Ascending aorta (tissue), 2 donors: ENCODE data around the gene INO80E. TPM values are rescaled to one million over a fixed set of nuclear protein-coding genes. Genes with fewer than 3 reads are reported as not detected.

ENCODE experiments used
- DNase-seq, 2 donors: peaks; one replicate each; pipeline ENCODE4 v3.0.0-alpha.2; 2019; ENCODE audit warnings: low spot score in 2 of 2
- H3K27ac ChIP-seq, 2 donors: fragments of 200-600 bp; sonication (generic); one replicate each; pipeline ENCODE4 v1.5.1; 2016 to 2017; ENCODE audit warnings: mild to moderate bottlenecking in 1 of 2
- H3K27me3 ChIP-seq: fragments of 200-600 bp; sonication (generic); one replicate; pipeline ENCODE4 v1.5.1; 2017
- H3K36me3 ChIP-seq, 2 donors: fragments of 200-600 bp; sonication (generic); one replicate each; pipeline ENCODE4 v1.5.1; 2016
- H3K4me1 ChIP-seq, 2 donors: fragments of 200-600 bp; sonication (generic); one replicate each; pipeline ENCODE4 v1.5.1; 2016 to 2017; ENCODE audit warnings: mild to moderate bottlenecking in 1 of 2
- H3K4me3 ChIP-seq, 2 donors: fragments of 200-600 bp; sonication (generic); one replicate each; pipeline ENCODE4 v1.5.1; 2016 to 2017; ENCODE audit warnings: mild to moderate bottlenecking in 1 of 2
- H3K9me3 ChIP-seq, 2 donors: fragments of 200-600 bp; sonication (generic); one replicate each; pipeline ENCODE4 v1.5.1; 2016
- intact Hi-C: fragments of 100-400 bp; cut with DNase I; formaldehyde crosslinking; loops from one replicate; pipeline ENCODE4 v1.15.1; 2023
- total RNA-seq: library from RNA; depleted of rRNA; stranded (reverse); fragments of >200 nt; gene quantifications from one replicate; pipeline ENCODE4 v1.1.0, GENCODE V29; 2016
- TF ChIP-seq, protein P1 (sequence below), 3 experiments: fragments of 200-600 bp in 2 of 3; fragments of 450-650 bp in 1 of 3; sonication (generic) in 2 of 3; IDR thresholded peaks; one replicate each; pipeline ENCODE4 v1.5.1; 2016 to 2019; ENCODE audit warnings: antibody characterized with exemption in 3 of 3, mild to moderate bottlenecking in 1 of 3, moderate library complexity in 1 of 3

Gene INO80E
- total RNA-seq, 1 donor from 2014 or later = 44.1 TPM

DNA sequence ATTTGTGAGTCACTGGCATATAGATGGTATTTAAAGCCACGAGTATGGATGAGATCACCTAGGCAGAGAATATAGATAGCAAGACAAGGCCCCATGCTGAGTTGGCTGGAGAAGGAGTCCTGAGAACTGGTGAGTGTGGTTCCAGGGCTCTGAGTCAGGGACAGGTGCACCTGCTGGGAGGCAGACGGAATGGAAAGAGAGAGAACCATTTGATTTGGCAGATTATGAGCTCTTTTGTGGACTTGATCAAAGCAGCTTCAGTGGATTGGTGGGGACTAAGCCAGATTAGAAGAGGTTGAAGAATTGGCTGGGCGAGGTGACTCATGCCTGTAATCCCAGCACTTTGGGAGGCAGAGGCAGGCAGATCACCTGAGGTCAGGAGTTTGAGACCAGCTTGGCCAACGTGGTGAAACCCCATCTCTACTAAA lies 22.7 kb downstream of the INO80E start:
- Histone ChIP-seq H3K4me1 (no peaks in the 10 kb centered on the region), H3K36me3 (no peaks in the 10 kb centered on the region), H3K27me3 (no peaks in the 10 kb centered on the region), H3K4me3 (no peak overlapping the region), H3K27ac (no peak overlapping the region), H3K9me3 (no peaks in the 10 kb centered on the region)
- intact Hi-C loops = no loop called here
- DNase-seq = no peak
- TF ChIP-seq, protein P1, sequence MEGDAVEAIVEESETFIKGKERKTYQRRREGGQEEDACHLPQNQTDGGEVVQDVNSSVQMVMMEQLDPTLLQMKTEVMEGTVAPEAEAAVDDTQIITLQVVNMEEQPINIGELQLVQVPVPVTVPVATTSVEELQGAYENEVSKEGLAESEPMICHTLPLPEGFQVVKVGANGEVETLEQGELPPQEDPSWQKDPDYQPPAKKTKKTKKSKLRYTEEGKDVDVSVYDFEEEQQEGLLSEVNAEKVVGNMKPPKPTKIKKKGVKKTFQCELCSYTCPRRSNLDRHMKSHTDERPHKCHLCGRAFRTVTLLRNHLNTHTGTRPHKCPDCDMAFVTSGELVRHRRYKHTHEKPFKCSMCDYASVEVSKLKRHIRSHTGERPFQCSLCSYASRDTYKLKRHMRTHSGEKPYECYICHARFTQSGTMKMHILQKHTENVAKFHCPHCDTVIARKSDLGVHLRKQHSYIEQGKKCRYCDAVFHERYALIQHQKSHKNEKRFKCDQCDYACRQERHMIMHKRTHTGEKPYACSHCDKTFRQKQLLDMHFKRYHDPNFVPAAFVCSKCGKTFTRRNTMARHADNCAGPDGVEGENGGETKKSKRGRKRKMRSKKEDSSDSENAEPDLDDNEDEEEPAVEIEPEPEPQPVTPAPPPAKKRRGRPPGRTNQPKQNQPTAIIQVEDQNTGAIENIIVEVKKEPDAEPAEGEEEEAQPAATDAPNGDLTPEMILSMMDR (IDR thresholded peaks at IDR 0.05) = no peak

DNA sequence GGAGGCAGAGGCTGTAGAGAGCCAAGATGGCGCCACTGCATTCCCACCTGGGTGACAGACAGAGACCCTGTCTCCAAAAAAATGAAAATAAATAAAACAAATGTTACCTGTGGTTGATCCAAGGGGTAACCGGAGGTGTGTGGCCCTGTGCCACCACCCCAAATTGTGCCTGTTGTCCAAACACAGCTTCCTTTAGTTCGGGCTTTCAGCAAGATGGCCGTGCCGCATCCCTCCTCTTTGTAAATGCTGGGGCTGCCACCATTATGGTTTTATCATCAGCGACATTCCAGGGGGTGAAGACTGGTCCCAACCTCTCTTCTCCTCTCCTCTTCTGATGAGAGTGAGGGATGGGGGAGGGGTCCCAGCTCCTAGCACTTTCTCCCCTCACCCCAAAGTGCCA lies 26.8 kb downstream of the INO80E start, which contains the start of gene C16orf92:
Gene C16orf92 (plus strand): TSS at position 312 of the 400 bp plus-strand sequence. CDS start 143 bp downstream, outside the sequence.
- H3K4me1 ChIP-seq = no peaks in the 10 kb centered on the region
- no peaks in the 10 kb centered on the region for H3K9me3 ChIP-seq
- no peaks in the 10 kb centered on the region for H3K27me3 ChIP-seq
- H3K36me3 ChIP-seq = no peaks in the 10 kb centered on the region
- no peak for DNase-seq
- TF ChIP-seq, protein P1 (IDR thresholded peaks at IDR 0.05) = no peak
- no peak within 1 kb of the TSS for H3K4me3 ChIP-seq
- intact Hi-C loops = no loop called here
- no peak within 1 kb of the TSS for H3K27ac ChIP-seq

DNA sequence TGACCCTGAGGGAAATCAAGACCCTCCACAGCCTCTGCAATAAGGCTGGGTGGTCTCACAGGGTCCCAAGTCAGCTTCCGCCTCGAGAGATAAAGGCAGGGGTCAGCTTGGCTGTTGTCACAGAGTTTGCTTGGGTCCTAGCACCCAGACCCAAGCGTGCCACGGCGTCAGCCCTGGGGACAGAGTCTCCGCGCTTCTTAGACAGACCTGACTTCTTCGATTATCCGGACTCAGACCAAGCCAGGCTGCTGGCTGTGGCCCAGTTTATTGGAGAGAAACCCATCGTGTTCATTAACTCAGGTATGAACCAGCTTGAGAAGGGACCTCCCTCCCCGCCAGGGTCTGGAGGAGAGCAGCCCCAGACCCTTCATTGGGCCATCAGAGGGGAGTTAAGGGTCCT lies 27.5 kb downstream of the INO80E start:
- H3K4me1 ChIP-seq = no peaks in the 10 kb centered on the region
- no peak for DNase-seq
- no peaks in the 10 kb centered on the region for H3K9me3 ChIP-seq
- H3K4me3 ChIP-seq = no peak overlapping the region
- no peak overlapping the region for H3K27ac ChIP-seq
- H3K27me3 ChIP-seq = peaks cover under 1% of the 10 kb centered on the region
- H3K36me3 ChIP-seq = no peaks in the 10 kb centered on the region
- TF ChIP-seq, protein P1 (IDR thresholded peaks at IDR 0.05) = no peak
- intact Hi-C loops = no loop called here

DNA sequence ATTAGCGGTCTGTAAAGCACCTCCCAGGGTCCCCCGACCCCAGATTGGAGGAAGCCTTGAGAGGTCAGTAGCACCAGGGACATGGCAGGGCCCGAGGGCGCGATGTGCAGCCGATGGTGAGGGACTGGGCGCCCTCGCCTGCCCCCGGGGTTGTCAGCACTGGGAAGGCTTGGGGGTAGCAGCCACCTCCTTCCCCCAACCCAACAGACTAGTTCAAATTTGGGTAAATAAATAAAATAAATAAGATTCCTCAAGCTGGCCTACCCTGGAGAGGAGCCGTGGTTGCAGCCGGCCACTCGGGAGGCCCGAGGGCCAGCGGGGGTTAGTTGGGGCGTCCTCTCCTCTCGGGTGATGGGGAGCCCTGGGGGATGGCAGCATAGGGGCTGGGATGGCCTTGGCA lies 28.4 kb downstream of the INO80E start:
- Histone ChIP-seq H3K4me1 (no peaks in the 10 kb centered on the region), H3K27me3 (peaks cover 4% of the 10 kb centered on the region), H3K4me3 (no peak overlapping the region), H3K9me3 (no peaks in the 10 kb centered on the region), H3K36me3 (no peaks in the 10 kb centered on the region), H3K27ac (no peak overlapping the region)
- intact Hi-C loops = no loop called here
- no peak for DNase-seq
- TF ChIP-seq, protein P1 (IDR thresholded peaks at IDR 0.05) = no peak

DNA sequence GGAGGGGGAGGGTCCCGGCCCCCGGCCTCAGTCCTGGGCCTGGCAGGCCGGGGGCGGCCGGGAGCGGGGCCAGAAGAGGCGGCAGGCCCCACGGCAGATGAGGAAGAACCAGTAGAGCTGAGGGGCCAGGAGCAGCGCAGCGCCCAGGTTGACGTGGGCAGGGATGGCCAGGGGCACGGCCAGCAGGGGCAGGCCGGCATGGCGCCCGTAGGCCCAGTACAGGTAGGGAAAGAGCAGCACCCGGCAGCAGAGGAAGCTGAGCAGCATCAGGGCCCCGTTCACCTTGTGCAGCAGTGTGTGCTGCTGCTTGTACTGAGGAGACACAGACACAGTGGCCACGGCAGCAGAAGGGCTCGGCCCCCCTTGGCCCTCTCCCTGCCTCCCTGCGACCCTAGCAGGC lies 29.1 kb downstream of the INO80E start:
- TF ChIP-seq, protein P1 (IDR thresholded peaks at IDR 0.05) = no peak
- intact Hi-C loops = no loop called here

DNA sequence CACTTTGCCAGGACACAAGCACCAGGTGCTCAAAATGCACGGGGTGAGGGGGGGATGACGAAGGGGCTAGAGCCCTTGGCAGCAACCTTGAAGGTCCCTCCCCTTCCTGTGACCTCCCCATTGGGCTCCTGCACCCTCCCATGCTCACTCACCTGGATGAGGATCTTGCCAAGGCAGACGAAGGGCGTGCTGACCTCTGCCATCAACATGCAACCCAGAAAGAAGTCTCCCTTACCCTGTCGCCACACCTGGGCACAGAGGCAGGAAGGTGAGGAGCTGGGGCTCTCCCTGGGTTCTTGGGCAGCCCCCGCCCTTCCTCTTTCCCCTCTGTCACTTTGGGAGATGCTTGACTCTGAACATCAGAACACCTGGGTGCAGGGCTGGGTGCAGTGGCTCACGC lies 29.5 kb downstream of the INO80E start:
- TF ChIP-seq, protein P1 (IDR thresholded peaks at IDR 0.05) = no peak
- intact Hi-C loops = no loop called here
- Histone ChIP-seq H3K27me3 (peaks cover 4% of the 10 kb centered on the region), H3K4me3 (no peak overlapping the region), H3K36me3 (no peaks in the 10 kb centered on the region), H3K4me1 (no peaks in the 10 kb centered on the region), H3K27ac (no peak overlapping the region), H3K9me3 (no peaks in the 10 kb centered on the region)
- DNase-seq = no peak

More for the DNA sequence above, 29.1 kb downstream of the INO80E start:
- Histone ChIP-seq H3K27me3 (peaks cover 4% of the 10 kb centered on the region), H3K27ac (no peak overlapping the region), H3K36me3 (no peaks in the 10 kb centered on the region), H3K4me3 (no peak overlapping the region), H3K4me1 (no peaks in the 10 kb centered on the region), H3K9me3 (no peaks in the 10 kb centered on the region)
- no peak for DNase-seq
